ENCODE measurements around the gene EEF1G. TPM values are rescaled to one million over a fixed set of nuclear protein-coding genes. Genes with fewer than 3 reads are reported as not detected.

The EEF1G gene
- total RNA-seq: 1,113 and 1,272 TPM in 2 replicates

DNA sequence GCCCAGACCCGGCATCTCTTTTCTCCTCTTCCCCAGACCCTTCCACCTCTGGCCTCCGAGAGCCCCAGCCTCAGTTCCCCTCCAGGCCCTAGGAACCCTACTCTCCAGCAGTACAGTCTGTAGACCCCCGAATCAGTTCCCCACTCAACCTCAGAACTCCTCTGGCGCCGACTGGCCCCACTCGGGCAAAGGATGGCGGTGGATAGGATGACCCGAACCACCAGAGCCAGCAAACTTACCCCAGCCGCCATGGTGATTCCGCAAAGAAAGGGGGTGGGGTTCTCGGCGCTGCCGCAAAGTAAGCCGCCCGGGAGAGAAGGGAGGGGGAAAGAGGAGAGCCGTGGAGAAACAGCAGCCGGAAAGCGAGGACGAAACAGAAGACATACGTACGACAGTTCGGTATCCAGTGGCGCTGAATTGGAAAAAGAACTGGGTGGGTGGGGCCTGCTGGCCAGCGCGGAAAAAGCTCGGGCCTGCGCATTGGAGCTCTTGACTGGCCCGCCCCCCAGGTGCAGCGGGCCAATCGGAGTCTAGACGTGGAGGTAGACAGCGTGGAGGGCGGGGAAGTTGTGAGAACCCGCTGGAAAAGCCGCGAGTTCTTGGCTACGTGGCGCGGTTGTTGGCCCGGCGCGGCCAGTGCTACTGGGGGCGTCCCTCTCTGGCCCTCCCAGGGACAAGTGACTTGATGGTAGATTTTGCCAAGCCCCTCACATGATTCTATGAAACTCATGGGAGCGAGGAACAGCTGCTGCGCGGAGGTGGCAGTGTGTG lies at the start of gene EEF1G:
Gene EEF1G (minus strand): TSS at position 300 of the 771 bp plus-strand sequence. CDS start 49 bp downstream, at position 251.

GRCh38 chr11:62621567-62622470 lies 48.1 kb upstream of the EEF1G start, which contains the start of gene B3GAT3:
TSS of gene B3GAT3 (minus strand) at chr11:62621986. CDS start at chr11:62621947, 39 bp downstream.

DNA sequence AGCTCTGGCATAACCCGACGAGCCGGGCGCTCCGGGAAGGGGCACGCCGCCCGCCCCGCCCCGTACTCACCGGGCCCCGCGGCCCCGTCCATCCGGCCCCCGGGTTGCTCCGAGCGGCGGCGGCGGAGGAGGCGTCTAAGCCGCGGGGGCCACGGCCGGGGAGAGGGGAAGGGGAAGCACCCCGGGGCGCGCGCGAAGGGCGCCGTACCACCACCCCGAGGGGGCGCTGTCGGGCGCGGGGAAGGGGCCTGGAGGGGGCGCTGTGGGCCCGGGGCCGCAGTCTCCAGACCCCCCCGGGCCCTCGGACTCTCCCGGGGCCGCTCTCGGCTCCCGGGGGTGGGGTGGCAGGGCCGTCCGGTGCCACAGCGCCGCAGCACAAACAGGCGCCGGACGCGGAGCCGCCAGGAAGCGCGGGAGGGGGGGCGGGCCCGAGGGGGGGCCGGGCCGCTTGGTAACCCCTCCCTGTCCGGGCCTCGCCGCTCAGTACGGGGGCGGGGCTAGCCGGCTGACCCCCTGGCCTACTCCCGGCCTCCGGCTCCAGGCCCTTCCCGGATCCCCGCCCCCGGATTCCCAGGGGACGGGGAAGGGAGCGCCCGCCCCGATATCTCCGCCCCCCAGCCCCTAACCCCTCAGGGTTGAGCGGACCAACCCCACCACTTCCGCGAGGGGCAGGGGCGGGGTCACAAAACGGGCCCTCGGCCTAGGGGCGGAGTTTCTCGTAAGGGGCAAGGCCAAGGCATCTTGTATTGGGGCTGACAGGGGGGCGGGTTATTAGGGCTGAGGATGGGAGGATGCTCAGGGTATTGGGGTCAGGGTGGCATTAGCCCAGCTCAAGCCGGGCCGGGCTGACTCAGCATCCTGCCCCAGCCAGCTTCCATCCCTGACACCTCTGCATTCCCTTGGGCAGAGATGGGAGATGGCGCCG lies 38.9 kb upstream of the EEF1G start, which contains the start of the genes EML3 and ROM1:
Gene EML3 (minus strand): TSS at position 410 of the 925 bp plus-strand sequence. CDS start 318 bp downstream, at position 92.
Gene ROM1 (plus strand): TSS at position 892 of the 925 bp plus-strand sequence. CDS start 25 bp downstream, at position 917.

DNA sequence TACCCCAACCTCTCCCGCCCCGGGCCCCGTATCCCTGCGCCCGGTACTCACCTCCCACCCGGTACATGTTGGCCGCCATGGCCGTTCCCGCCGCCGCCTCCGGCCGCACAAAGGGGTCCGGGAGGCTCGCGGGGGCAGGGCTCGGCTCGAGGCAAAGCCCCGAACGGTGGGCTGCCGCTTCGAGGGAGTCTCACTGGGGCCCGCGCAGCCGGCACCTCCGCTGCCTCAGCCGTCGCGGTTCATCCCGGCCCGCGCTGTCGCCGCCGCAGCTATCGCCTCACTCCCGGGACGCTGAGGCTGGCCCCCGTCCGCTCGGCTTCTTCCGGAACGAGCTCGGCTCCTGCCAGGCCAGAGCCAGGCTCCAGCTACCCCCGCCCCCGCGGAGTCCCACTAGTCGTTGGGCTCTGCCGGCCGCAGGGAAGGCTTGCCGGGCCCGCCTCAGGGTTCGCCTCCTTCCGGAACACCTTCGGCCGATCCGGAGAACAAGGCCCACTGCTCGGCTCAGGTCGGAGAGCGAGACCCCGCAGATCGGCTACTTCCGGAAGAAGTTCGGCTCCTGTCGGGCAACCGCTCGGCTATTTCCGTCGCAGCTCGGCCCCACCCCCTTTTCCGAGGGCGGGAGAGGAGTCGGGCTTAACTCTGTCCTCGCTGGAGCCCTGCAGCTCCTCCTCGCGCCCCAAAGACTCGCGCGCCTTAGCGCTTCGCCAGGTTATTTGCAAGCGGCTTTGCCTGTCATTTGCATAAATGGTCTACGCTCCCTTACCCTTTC lies 27.9 kb upstream of the EEF1G start, which contains the start of gene MTA2:
Gene MTA2 (minus strand): TSS at position 494 of the 769 bp plus-strand sequence. CDS start 415 bp downstream, at position 79.

GRCh38 chr11:62591448-62592145 lies 17.9 kb upstream of the EEF1G start, which contains the start of gene TUT1:
TSS of gene TUT1 (minus strand) at chr11:62591523. CDS start at chr11:62591485, 38 bp downstream.

DNA sequence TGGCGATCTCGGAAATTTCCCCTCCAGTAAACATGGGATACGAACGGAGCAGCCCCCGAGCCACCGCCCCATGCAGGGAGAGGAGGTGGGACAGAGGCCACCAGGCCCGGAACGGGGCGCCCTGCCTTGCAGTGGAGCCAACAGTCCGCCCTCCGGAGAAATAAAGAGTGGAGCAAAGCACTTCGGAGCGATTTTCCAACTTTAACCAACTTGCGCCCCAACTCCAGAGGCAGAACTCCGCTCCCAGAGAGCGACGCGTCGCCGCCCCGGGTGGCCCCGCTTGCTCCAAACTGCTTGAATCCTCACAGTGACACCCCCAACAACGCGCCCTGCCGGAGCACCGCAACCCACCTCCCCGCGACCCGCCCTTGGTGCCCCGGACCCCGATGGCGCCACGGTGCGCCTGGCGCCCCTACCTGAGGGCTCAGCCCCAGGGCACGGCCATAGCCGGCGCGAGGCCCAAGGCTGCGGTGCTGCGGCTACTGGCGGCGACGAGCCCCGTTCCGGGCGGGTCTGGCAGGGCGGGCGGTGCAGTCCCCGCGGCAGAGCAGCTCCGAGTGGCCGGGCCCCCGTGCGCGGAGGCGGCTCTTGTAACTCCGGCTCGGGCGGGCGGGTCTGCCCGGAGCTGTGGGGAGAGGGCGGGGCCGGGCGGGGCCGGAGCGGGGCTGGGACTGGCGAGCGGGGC lies 27.3 kb downstream of the EEF1G start, which contains the start of gene AHNAK:
Gene AHNAK (minus strand): TSS at position 563 of the 685 bp plus-strand sequence. CDS start 10,708 bp downstream, outside the sequence.

Small RNA genes within 50 kb of the gene (small RNA-seq; reads per million reads assigned to genes)
- gene AP001458.1 (not detected), gene EEF1G (not detected), gene MIR6747 (not detected)

Other genes starting within 250 kb of the EEF1G start
- gene ASRGL1, start 236.4 kb downstream of the EEF1G start, total RNA-seq: 37.5 and 43.1 TPM in 2 replicates
- gene SCGB1A1, start 154.9 kb downstream of the EEF1G start, total RNA-seq: not detected in 2 replicates
- 791 and 990 TPM in 2 replicates for gene AHNAK, start 27.1 kb downstream of the EEF1G start, total RNA-seq
- 8.5 and 12.6 TPM in 2 replicates for gene TUT1, start 17.6 kb upstream of the EEF1G start, total RNA-seq
- 195 and 203 TPM in 2 replicates for gene MTA2, start 28.0 kb upstream of the EEF1G start, total RNA-seq
- 28.2 and 35.3 TPM in 2 replicates for gene EML3, start 38.9 kb upstream of the EEF1G start, total RNA-seq
- 3.7 and 5.1 TPM in 2 replicates for gene ROM1, start 39.4 kb upstream of the EEF1G start, total RNA-seq
- 11.8 and 12.3 TPM in 2 replicates for gene B3GAT3, start 48.1 kb upstream of the EEF1G start, total RNA-seq
- 219 and 230 TPM in 2 replicates for gene GANAB, start 72.7 kb upstream of the EEF1G start, total RNA-seq
- gene INTS5, start 79.4 kb upstream of the EEF1G start, total RNA-seq: 23.5 and 27.5 TPM in 2 replicates
- gene C11orf98, start 91.3 kb upstream of the EEF1G start, total RNA-seq: 32.7 and 44.0 TPM in 2 replicates
- gene CSKMT, start 91.4 kb upstream of the EEF1G start, total RNA-seq: 7.7 and 10.6 TPM in 2 replicates
- gene UQCC3, start 97.8 kb upstream of the EEF1G start, total RNA-seq: 5.8 and 5.9 TPM in 2 replicates
- 4.8 and 6.0 TPM in 2 replicates for gene LBHD1, start 98.4 kb upstream of the EEF1G start, total RNA-seq
- gene UBXN1, start 105.2 kb upstream of the EEF1G start, total RNA-seq: 96.7 and 129 TPM in 2 replicates
- not detected in 2 replicates for gene LRRN4CL, start 115.6 kb upstream of the EEF1G start, total RNA-seq
- gene BSCL2, start 133.5 kb upstream of the EEF1G start, total RNA-seq: 16.5 and 16.8 TPM in 2 replicates
- gene GNG3, start 133.8 kb upstream of the EEF1G start, total RNA-seq: not detected in 2 replicates
- 22.6 and 24.3 TPM in 2 replicates for gene HNRNPUL2, start 153.6 kb upstream of the EEF1G start, total RNA-seq
- 27.1 and 32.9 TPM in 2 replicates for gene TTC9C, start 154.6 kb upstream of the EEF1G start, total RNA-seq
- 7.2 and 8.0 TPM in 2 replicates for gene ZBTB3, start 180.3 kb upstream of the EEF1G start, total RNA-seq
- gene POLR2G, start 187.7 kb upstream of the EEF1G start, total RNA-seq: 44.5 and 48.2 TPM in 2 replicates
- 16.2 and 19.7 TPM in 2 replicates for gene TAF6L, start 197.5 kb upstream of the EEF1G start, total RNA-seq
- 28.4 and 31.9 TPM in 2 replicates for gene TMEM179B, start 213.5 kb upstream of the EEF1G start, total RNA-seq
- gene TMEM223, start 218.1 kb upstream of the EEF1G start, total RNA-seq: 8.9 and 10.1 TPM in 2 replicates
- gene NXF1, start 231.5 kb upstream of the EEF1G start, total RNA-seq: 47.5 and 52.9 TPM in 2 replicates

Measured in thoracic aorta endothelial cell (primary cell).